Endodermal cell (in vitro differentiated cells): ENCODE results near the gene LSM4. TPM values are rescaled to one million over a fixed set of nuclear protein-coding genes. Genes with fewer than 3 reads are reported as not detected.
"Not testable (repeated sequence)": the region's sequence is repeated elsewhere in the genome, so short reads cannot be mapped to it uniquely, and the experiment has no call there.

Source experiments
- DNase-seq: peaks from one replicate; pipeline ENCODE4 v3.0.0-alpha.2; 2017
- H3K27ac ChIP-seq: 2 replicates; pipeline ENCODE4 v1.5.1; 2013; ENCODE audit warnings: mild to moderate bottlenecking, low read depth, low read length, moderate library complexity
- H3K27me3 ChIP-seq: 2 replicates; pipeline ENCODE4 v1.6.1; 2013; ENCODE audit warnings: mild to moderate bottlenecking, low read length, moderate library complexity; ENCODE audit not compliant: insufficient read depth, control insufficient read depth, poor library complexity, severe bottlenecking
- H3K36me3 ChIP-seq: 2 replicates; pipeline ENCODE4 v1.7.0; 2013; ENCODE audit warnings: mild to moderate bottlenecking, low read length, moderate library complexity; ENCODE audit not compliant: control insufficient read depth, insufficient read depth
- H3K4me1 ChIP-seq: one replicate; pipeline ENCODE4 v1.7.0; 2013; ENCODE audit warnings: low read length; ENCODE audit not compliant: control insufficient read depth, insufficient read depth
- H3K4me3 ChIP-seq: 2 replicates; pipeline ENCODE4 v1.5.1; 2013; ENCODE audit warnings: mild to moderate bottlenecking, low read length, moderate library complexity
- H3K9ac ChIP-seq: 2 replicates; pipeline ENCODE4 v1.6.1; 2013; ENCODE audit warnings: mild to moderate bottlenecking, low read length, moderate library complexity; ENCODE audit not compliant: poor library complexity, severe bottlenecking; ENCODE audit errors: extremely low read depth
- H3K9me3 ChIP-seq: 2 replicates; pipeline ENCODE4 v1.6.1; 2013; ENCODE audit warnings: mild to moderate bottlenecking, low read length, moderate library complexity; ENCODE audit not compliant: control insufficient read depth
- H3K27ac Mint-ChIP-seq: 2 replicates; pipeline ENCODE4 v1.8.0; 2020; ENCODE audit warnings: mixed read lengths
- H3K27me3 Mint-ChIP-seq: 2 replicates; pipeline ENCODE4 v1.8.0; 2021; ENCODE audit warnings: mild to moderate bottlenecking, mixed read lengths; ENCODE audit not compliant: insufficient read depth
- H3K36me3 Mint-ChIP-seq: 2 replicates; pipeline ENCODE4 v1.8.0; 2020; ENCODE audit warnings: low read depth, mixed read lengths
- H3K4me1 Mint-ChIP-seq: 2 replicates; pipeline ENCODE4 v1.8.0; 2020; ENCODE audit warnings: mixed read lengths
- H3K4me3 Mint-ChIP-seq: 2 replicates; pipeline ENCODE4 v1.8.0; 2020; ENCODE audit warnings: mild to moderate bottlenecking, moderate library complexity, mixed read lengths
- H3K9me3 Mint-ChIP-seq: 2 replicates; pipeline ENCODE4 v1.8.0; 2020; ENCODE audit warnings: mild to moderate bottlenecking, mixed read lengths
- CTCF ChIP-seq: fragments of 200-600 bp; sonication (generic); conservative IDR thresholded peaks from 2 replicates; pipeline ENCODE4 v1.5.0; 2021; ENCODE audit warnings: antibody characterized with exemption, mild to moderate bottlenecking
- whole genome bisulfite sequencing, 2 experiments: methylation state at CpG; one replicate each; pipeline versions ENCODE4 v1.1.5 to v1.1.7; 2013; ENCODE audit warnings: missing lambda C conversion rate in 2 of 2, mixed read lengths in 1 of 2; ENCODE audit not compliant: insufficient coverage in 1 of 2, insufficient read length in 1 of 2; 5-methylcytosine and 5-hydroxymethylcytosine counted together
- total RNA-seq, 2 donors: library from RNA; stranded (reverse); fragmentation: NEBNext Ultra II Directional in 1 of 2; extraction: Animal tissue kit (Norgen Biotek cat#: 25700) in 1 of 2; gene quantifications; 2 replicates in 1 of 2; 3 replicates in 1 of 2; pipeline ENCODE4 v1.2.1, GENCODE V29; 2021

The LSM4 gene
- total RNA-seq, 2 donors from 2014 or later, result 252 to 276 TPM

- peaks cover under 1% of the 10 kb centered on the region for H3K36me3 ChIP-seq
- Mint-ChIP-seq H3K27me3 (no peaks in the 10 kb centered on the region), H3K4me1 (peaks cover 5% of the 10 kb centered on the region), H3K27ac (no peak overlapping the region), H3K36me3 (peaks cover 18% of the 10 kb centered on the region), H3K4me3 (no peak overlapping the region), H3K9me3 (no peaks in the 10 kb centered on the region)
- TF ChIP-seq CTCF, result no peak
- H3K27ac ChIP-seq, result peak overlapping the region; percentile 68
- no peaks in the 10 kb centered on the region for H3K27me3 ChIP-seq
- no peaks in the 10 kb centered on the region for H3K9me3 ChIP-seq
- H3K4me3 ChIP-seq, result no peak overlapping the region
- no peak for DNase-seq
- WGBS, 2 experiments, result 93 to 94% methylated on average over 13 to 17 of the region's 17 CpGs
- no peaks in the 10 kb centered on the region for H3K4me1 ChIP-seq
- no peak overlapping the region for H3K9ac ChIP-seq
Measured at GRCh38 chr19:18362934-18363542, 40.2 kb upstream of the LSM4 start.

GRCh38 chr19:18361646-18362045 lies 38.8 kb upstream of the LSM4 start:
- 96 to 97% methylated on average over 8 of the region's 8 CpGs for WGBS, 2 experiments
- no peaks in the 10 kb centered on the region for H3K4me1 ChIP-seq
- peaks cover 5% of the 10 kb centered on the region for H3K4me1 Mint-ChIP-seq
- no peak for DNase-seq
- no peaks in the 10 kb centered on the region for H3K27me3 ChIP-seq
- H3K9ac ChIP-seq, result no peak overlapping the region
- H3K4me3 Mint-ChIP-seq, result no peak overlapping the region
- H3K9me3 Mint-ChIP-seq, result peaks cover 5% of the 10 kb centered on the region
- H3K9me3 ChIP-seq, result peaks cover 8% of the 10 kb centered on the region
- TF ChIP-seq CTCF, result no peak
- no peak overlapping the region for H3K27ac ChIP-seq
- peaks cover 14% of the 10 kb centered on the region for H3K36me3 ChIP-seq
- H3K36me3 Mint-ChIP-seq, result peaks cover 29% of the 10 kb centered on the region
- H3K27me3 Mint-ChIP-seq, result no peaks in the 10 kb centered on the region
- no peak overlapping the region for H3K27ac Mint-ChIP-seq
- no peak overlapping the region for H3K4me3 ChIP-seq

GRCh38 chr19:18357041-18357440 lies 34.2 kb upstream of the LSM4 start:
- Histone ChIP-seq H3K27me3 (no peaks in the 10 kb centered on the region), H3K9me3 (peaks cover 8% of the 10 kb centered on the region), H3K4me1 (no peaks in the 10 kb centered on the region), H3K9ac (no peak overlapping the region), H3K27ac (no peak overlapping the region), H3K4me3 (no peak overlapping the region), H3K36me3 (peaks cover 18% of the 10 kb centered on the region)
- Mint-ChIP-seq H3K4me1 (no peaks in the 10 kb centered on the region), H3K27ac (no peak overlapping the region), H3K9me3 (peaks cover 5% of the 10 kb centered on the region), H3K27me3 (no peaks in the 10 kb centered on the region), H3K4me3 (no peak overlapping the region), H3K36me3 (peaks cover 23% of the 10 kb centered on the region)
- TF ChIP-seq CTCF, result no peak
- WGBS, 2 experiments, result 91 to 100% methylated on average over 2 to 3 of the region's 3 CpGs
- DNase-seq, result no peak

- H3K9me3 Mint-ChIP-seq, H3K27ac Mint-ChIP-seq, H3K4me3 ChIP-seq, H3K27me3 ChIP-seq, H3K27me3 Mint-ChIP-seq, H3K4me1 ChIP-seq, H3K27ac ChIP-seq, DNase-seq, H3K9ac ChIP-seq, H3K4me3 Mint-ChIP-seq, H3K9me3 ChIP-seq, H3K4me1 Mint-ChIP-seq: not testable (repeated sequence)
- 95 to 98% methylated on average over 3 to 4 of the region's 7 CpGs for WGBS, 2 experiments
- H3K36me3 Mint-ChIP-seq, result peaks cover 22% of the 10 kb centered on the region
- H3K36me3 ChIP-seq, result peaks cover 18% of the 10 kb centered on the region
Measured at GRCh38 chr19:18354743-18355142, 31.9 kb upstream of the LSM4 start.
